Prostate gland (tissue), 2 donors: Measurements from ENCODE around the gene SMIM15.

ENCODE experiments used
- CTCF ChIP-seq, 4 experiments: fragments of 200-600 bp in 2 of 4; fragments of 450-650 bp in 2 of 4; sonication (generic) in 2 of 4; IDR thresholded peaks; 1 replicate in 3 of 4; 2 replicates in 1 of 4; pipeline ENCODE4 v1.5.1; 2016 to 2019; ENCODE audit warnings: antibody characterized with exemption in 4 of 4, mild to moderate bottlenecking in 2 of 4, moderate library complexity in 2 of 4
- POLR2A ChIP-seq: fragments of 450-650 bp; IDR thresholded peaks from one replicate; pipeline ENCODE4 v1.6.1; 2016; ENCODE audit warnings: antibody characterized with exemption, mild to moderate bottlenecking
- POLR2AphosphoS5 ChIP-seq: sonication (generic); formaldehyde crosslinking; IDR thresholded peaks from one replicate; pipeline ENCODE4 v1.6.1; 2017; ENCODE audit warnings: antibody characterized with exemption

- TF ChIP-seq CTCF (IDR thresholded peaks at IDR 0.05), result no peak
- no peak for TF ChIP-seq POLR2AphosphoS5
- no peak for TF ChIP-seq POLR2A
Measured at GRCh38 chr5:61205013-61205412, 42.7 kb upstream of the SMIM15 start.
